HepG2 (cell line): ENCODE measurements around the gene NF2. TPM values are rescaled to one million over a fixed set of nuclear protein-coding genes. Genes with fewer than 3 reads are reported as not detected.

Experiments used
- CEBPB ChIP-seq: IDR thresholded peaks from 2 replicates; pipeline ENCODE4 v1.6.1; 2011; ENCODE audit warnings: low read depth, low read length, improper control_type of control experiment, borderline replicate concordance
- HNRNPK ChIP-seq: fragments of 200-400 bp; formaldehyde crosslinking; IDR thresholded peaks from 2 replicates; pipeline ENCODE4 v1.6.1; 2018; ENCODE audit warnings: low read length, low read depth, moderate library complexity, mild to moderate bottlenecking; ENCODE audit not compliant: poor library complexity, severe bottlenecking
- MYC ChIP-seq: sonication (generic); formaldehyde crosslinking; IDR thresholded peaks from 2 replicates; pipeline ENCODE4 v1.9.0; 2021; ENCODE audit warnings: missing genetic modification reagents, borderline replicate concordance
- ZNF883 ChIP-seq: sonication (generic); formaldehyde crosslinking; IDR thresholded peaks from 2 replicates; pipeline ENCODE4 v1.5.1; 2020; ENCODE audit warnings: mild to moderate bottlenecking, missing genetic modification reagents; ENCODE audit errors: not compliant biosample characterization
- polyA plus RNA-seq, 8 experiments: library from polyadenylated mRNA; depleted of rRNA in 3 of 8; stranded (reverse) in 7 of 8; unstranded in 1 of 8; fragments of >200 nt; fragmentation: Illumina TruSeq in 4 of 8; extraction: Trizol in 4 of 8; gene quantifications; 2 replicates each; pipeline versions ENCODE4 v1.2.1 to v1.2.3, GENCODE V29; 2011 to 2016; ENCODE audit warnings: low read depth in 4 of 8, missing spikeins in 1 of 8, mixed read lengths in 1 of 8; ENCODE audit not compliant: insufficient read depth in 1 of 8
- total RNA-seq, 5 experiments: library from RNA; depleted of rRNA; stranded (reverse); fragments of >200 nt; fragmentation: Illumina TruSeq; extraction: Trizol; gene quantifications; 2 replicates each; pipeline ENCODE4 v1.2.3, GENCODE V29; 2016; ENCODE audit warnings: low read depth in 1 of 5
- TF ChIP-seq, protein P1 (sequence below): sonication (generic); formaldehyde crosslinking; IDR thresholded peaks from 2 replicates; pipeline ENCODE4 v1.5.0; 2020; ENCODE audit warnings: mild to moderate bottlenecking, missing genetic modification reagents, moderate library complexity
- TF ChIP-seq, protein P2 (sequence below): sonication (generic); formaldehyde crosslinking; IDR thresholded peaks from 2 replicates; pipeline ENCODE4 v1.5.1; 2020; ENCODE audit warnings: mild to moderate bottlenecking, missing genetic modification reagents, moderate library complexity
- TF ChIP-seq, protein P3 (sequence below): sonication (generic); formaldehyde crosslinking; IDR thresholded peaks from 2 replicates; pipeline ENCODE4 v1.4.0; 2020; ENCODE audit warnings: missing genetic modification reagents

NF2 gene
- total and polyA plus RNA-seq, 2 of the 13 experiments (the other 11 are each of a cell fraction or from before 2014, with no cell fraction given) = 9.3 to 33.3 TPM

DNA sequence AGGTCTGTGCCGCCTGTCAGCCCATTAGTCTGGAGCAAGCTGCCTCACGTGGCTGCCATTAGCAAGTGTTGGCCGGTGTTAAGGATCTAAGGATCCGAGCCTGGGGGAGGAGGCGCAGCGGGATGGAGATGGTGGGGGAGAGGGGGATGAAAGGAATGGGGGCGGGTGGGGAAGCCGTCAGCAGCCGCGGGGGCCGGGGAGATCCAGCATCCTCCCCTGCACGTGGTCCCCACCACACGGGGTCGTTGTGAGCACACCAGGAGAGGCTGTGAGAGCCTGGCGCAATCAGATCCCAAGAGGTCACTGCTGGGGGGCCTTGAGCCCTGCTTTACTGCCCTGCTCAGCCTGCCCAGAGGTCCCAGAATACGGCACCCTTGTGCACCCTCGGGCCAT is 123.7 kb downstream of the NF2 start (continued):
- TF ChIP-seq, protein P1, sequence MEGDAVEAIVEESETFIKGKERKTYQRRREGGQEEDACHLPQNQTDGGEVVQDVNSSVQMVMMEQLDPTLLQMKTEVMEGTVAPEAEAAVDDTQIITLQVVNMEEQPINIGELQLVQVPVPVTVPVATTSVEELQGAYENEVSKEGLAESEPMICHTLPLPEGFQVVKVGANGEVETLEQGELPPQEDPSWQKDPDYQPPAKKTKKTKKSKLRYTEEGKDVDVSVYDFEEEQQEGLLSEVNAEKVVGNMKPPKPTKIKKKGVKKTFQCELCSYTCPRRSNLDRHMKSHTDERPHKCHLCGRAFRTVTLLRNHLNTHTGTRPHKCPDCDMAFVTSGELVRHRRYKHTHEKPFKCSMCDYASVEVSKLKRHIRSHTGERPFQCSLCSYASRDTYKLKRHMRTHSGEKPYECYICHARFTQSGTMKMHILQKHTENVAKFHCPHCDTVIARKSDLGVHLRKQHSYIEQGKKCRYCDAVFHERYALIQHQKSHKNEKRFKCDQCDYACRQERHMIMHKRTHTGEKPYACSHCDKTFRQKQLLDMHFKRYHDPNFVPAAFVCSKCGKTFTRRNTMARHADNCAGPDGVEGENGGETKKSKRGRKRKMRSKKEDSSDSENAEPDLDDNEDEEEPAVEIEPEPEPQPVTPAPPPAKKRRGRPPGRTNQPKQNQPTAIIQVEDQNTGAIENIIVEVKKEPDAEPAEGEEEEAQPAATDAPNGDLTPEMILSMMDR (CRISPR knock-in tag) = peak; percentile 79
- TF ChIP-seq, protein P2, sequence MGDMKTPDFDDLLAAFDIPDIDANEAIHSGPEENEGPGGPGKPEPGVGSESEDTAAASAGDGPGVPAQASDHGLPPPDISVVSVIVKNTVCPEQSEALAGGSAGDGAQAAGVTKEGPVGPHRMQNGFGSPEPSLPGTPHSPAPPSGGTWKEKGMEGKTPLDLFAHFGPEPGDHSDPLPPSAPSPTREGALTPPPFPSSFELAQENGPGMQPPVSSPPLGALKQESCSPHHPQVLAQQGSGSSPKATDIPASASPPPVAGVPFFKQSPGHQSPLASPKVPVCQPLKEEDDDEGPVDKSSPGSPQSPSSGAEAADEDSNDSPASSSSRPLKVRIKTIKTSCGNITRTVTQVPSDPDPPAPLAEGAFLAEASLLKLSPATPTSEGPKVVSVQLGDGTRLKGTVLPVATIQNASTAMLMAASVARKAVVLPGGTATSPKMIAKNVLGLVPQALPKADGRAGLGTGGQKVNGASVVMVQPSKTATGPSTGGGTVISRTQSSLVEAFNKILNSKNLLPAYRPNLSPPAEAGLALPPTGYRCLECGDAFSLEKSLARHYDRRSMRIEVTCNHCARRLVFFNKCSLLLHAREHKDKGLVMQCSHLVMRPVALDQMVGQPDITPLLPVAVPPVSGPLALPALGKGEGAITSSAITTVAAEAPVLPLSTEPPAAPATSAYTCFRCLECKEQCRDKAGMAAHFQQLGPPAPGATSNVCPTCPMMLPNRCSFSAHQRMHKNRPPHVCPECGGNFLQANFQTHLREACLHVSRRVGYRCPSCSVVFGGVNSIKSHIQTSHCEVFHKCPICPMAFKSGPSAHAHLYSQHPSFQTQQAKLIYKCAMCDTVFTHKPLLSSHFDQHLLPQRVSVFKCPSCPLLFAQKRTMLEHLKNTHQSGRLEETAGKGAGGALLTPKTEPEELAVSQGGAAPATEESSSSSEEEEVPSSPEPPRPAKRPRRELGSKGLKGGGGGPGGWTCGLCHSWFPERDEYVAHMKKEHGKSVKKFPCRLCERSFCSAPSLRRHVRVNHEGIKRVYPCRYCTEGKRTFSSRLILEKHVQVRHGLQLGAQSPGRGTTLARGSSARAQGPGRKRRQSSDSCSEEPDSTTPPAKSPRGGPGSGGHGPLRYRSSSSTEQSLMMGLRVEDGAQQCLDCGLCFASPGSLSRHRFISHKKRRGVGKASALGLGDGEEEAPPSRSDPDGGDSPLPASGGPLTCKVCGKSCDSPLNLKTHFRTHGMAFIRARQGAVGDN (CRISPR knock-in tag) = peak; percentile 36; the same call in 1 of the 2 replicates
- TF ChIP-seq MYC (CRISPR knock-in tag) (peak; percentile 51; the same call in 1 of the 2 replicates), HNRNPK (peak; percentile 66), ZNF883 (CRISPR knock-in tag) (no peak), CEBPB (peak; percentile 50; the same call in 1 of the 2 replicates)
- TF ChIP-seq, protein P3, sequence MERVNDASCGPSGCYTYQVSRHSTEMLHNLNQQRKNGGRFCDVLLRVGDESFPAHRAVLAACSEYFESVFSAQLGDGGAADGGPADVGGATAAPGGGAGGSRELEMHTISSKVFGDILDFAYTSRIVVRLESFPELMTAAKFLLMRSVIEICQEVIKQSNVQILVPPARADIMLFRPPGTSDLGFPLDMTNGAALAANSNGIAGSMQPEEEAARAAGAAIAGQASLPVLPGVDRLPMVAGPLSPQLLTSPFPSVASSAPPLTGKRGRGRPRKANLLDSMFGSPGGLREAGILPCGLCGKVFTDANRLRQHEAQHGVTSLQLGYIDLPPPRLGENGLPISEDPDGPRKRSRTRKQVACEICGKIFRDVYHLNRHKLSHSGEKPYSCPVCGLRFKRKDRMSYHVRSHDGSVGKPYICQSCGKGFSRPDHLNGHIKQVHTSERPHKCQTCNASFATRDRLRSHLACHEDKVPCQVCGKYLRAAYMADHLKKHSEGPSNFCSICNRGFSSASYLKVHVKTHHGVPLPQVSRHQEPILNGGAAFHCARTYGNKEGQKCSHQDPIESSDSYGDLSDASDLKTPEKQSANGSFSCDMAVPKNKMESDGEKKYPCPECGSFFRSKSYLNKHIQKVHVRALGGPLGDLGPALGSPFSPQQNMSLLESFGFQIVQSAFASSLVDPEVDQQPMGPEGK (CRISPR knock-in tag) = peak; percentile 86
